GM19467 (cell line): Measurements from ENCODE around the gene RNF19B.
"Not testable (repeated sequence)": the region's sequence is repeated elsewhere in the genome, so short reads cannot be mapped to it uniquely, and the experiment has no call there.

Source experiments
- ATAC-seq: cut with Tn5 transposase; IDR thresholded peaks from one replicate; pipeline ENCODE4 v1.9.1; 2021; ENCODE audit warnings: mild to moderate bottlenecking, moderate library complexity; ENCODE audit not compliant: unreplicated experiment

The RNF19B gene

DNA sequence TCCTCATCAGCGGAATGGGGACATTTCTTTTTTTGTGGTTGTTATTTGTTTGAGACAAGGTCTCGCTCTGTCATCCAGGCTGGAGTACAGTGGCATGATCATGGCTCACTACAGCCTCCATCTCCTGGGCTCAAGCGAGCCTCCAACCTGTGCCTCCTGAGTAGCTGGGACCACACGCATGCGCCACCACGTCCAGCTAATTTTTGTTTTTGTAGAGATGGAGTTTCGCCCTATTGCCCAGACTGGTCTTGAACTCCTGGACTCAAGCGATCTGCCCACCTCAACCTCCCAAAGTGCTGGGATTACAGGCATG lies 28.7 kb upstream of the RNF19B start:
- not testable (repeated sequence) for ATAC-seq

GRCh38 chr1:32992489-32993323 lies 28.1 kb upstream of the RNF19B start:
- ATAC-seq = peak; percentile 81

GRCh38 chr1:32991819-32992488 lies 27.3 kb upstream of the RNF19B start:
- peak; percentile 9 for ATAC-seq

DNA sequence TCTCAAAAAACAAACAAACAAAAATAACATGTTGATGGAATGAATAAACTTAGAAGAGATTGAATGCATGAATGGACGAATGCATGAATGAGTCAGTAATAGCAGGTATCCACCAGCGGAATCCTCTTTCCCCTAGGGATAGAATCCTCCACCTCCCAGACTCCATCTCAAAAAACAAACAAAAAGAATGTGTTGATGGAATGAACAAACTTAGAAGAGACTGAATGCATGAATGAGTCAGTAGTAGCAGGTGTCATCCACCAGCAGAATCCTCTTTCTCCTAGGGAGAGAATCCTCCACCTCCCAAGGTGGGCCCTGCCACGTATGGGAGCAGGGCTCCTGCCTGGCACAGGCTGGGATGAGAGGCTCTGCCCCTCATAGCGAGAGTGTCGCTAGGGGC lies 26.8 kb upstream of the RNF19B start:
- ATAC-seq = no peak

GRCh38 chr1:32990887-32991286 lies 26.3 kb upstream of the RNF19B start:
- no peak for ATAC-seq

GRCh38 chr1:32989160-32990050 lies 24.8 kb upstream of the RNF19B start:
- ATAC-seq = no peak

- no peak for ATAC-seq
Observed at GRCh38 chr1:32988665-32989064, 24.1 kb upstream of the RNF19B start.

DNA sequence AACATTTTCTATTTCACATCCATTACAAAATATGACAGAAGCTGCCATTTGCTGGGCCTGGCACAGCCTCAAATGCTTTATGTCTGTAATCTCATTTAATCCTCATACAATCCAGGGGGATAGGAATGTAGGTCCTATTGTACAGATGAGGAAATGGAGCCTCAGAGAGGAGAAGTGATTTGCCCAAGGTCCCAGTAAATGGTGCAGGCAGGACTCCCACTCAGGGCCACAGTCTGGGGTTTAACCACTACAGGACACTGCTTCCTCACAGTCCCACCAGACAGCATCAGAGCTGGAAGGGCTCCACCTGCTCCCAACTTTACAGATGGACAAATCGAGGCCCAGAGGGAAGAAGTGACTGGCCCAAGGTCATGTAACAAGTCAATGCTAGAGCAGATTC lies 20.6 kb upstream of the RNF19B start:
- ATAC-seq = no peak

DNA sequence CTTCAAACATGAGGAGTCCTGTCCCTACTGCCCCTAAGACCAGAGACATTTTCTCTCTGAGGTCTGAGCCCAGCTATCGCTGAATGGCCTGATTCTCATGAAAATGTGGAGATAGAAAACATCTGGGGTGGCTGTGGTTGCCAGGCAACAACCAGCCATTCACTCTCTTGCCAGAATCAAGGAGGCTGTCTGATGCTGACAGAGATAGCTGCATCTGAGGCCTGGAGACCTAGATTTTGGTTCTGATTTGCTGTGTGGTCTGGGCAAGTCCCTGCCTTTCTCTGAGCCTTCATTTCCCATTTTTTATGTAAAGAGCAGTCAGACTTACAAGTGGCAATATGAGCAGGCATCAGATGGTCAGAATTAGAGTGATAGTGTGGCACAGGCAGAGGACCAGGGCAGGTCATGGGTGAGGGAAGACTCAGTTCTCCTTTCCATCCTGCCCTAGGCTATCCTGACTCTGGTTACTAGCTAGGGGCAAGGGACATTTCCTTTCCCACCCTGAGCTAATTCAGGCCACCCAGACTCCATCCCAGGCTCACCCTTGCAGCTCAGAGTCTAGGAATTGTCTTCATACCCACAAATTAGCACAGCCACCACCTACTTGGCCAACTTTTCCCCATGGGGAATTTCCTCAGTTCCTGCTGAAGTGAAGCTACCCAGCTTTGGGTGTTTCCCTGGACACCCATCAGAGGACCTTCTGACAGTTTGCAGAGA lies 20.0 kb upstream of the RNF19B start:
- ATAC-seq = no peak

- ATAC-seq = no peak
Observed at GRCh38 chr1:32984090-32984454, 19.5 kb upstream of the RNF19B start.

- no peak for ATAC-seq
Observed at GRCh38 chr1:32983020-32983419, 18.4 kb upstream of the RNF19B start.

DNA sequence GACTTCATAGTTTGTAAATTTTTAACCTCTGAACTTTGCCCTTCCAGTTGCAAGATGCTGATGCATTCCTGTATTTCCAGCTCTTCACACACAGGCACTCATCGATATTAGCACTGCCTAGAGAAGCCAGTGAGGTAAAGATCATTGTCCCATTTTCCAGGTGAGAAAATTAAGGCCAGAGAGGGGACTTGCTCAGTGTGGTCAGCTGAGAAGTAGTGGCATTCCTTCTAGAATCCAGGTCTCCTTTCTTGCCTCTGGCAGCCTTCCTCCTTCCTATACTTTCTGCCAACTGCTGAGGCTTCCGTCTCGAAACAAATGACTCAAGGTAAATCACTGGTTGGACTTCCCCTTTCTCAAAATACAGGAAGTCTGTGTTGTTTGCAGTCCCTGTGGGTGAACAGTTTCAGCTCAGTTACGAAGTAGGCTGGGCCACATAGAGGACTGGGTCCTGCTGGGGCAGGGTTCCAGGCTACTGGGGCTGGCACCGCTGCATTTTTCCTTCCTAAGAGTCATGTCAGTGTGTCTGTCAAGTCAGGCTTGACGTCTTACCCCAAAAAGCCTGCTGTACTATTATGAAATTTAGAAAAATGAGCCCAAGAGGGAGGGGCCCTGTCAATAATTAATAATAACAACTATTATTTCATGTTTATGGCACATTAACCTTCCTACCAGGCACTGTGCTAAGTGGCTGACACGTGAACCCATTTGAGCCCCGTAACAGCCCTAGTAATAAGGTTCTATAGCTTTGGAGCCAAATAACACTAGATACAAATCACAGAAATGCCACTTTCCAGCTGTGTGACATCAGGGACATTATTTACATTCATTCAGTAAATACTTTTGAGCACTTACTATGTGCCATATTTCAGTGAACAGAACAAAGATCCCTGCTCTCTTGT lies 16.6 kb upstream of the RNF19B start:
- ATAC-seq = peak; percentile 88

GRCh38 chr1:32980080-32980479 lies 15.5 kb upstream of the RNF19B start:
- no peak for ATAC-seq

DNA sequence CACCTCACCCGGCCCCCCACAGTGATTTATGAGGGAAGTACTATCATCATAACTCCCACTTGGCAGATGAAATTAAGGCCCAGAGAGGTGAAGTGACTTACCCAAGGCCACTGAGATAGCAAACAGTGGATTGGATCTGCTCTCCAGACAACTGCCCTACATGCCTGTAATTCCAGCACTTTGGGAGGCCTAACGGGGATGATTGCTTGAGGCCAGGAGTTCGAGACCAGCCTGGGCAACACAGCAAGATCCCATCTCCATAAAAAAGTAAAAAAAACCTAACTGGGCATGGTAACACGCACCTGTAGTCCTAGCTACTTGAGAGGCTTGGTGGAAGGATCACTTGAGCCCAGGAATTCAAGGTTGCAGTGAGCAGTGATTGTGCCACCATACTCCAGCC lies 14.2 kb upstream of the RNF19B start:
- ATAC-seq = no peak

- no peak for ATAC-seq
Observed at GRCh38 chr1:32977546-32978087, 13.0 kb upstream of the RNF19B start.

DNA sequence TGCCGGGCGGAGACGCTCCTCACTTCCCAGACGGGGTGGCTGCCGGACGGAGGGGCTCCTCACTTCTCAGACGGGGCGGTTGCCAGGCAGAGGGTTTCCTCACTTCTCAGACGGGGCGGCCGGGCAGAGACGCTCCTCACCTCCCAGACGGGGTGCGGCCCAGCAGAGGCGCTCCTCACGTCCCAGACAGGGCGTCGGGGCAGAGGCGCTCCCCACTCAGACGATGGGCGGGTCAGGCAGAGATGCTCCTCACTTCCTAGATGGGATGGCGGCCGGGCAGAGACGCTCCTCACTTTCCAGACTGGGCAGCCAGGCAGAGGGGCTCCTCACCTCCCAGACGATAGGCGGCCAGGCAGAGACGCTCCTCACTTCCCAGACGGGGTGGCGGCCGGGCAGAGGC lies 10.4 kb upstream of the RNF19B start:
- not testable (repeated sequence) for ATAC-seq

GRCh38 chr1:32973458-32973857 lies 8.8 kb upstream of the RNF19B start:
- ATAC-seq = not testable (repeated sequence)

DNA sequence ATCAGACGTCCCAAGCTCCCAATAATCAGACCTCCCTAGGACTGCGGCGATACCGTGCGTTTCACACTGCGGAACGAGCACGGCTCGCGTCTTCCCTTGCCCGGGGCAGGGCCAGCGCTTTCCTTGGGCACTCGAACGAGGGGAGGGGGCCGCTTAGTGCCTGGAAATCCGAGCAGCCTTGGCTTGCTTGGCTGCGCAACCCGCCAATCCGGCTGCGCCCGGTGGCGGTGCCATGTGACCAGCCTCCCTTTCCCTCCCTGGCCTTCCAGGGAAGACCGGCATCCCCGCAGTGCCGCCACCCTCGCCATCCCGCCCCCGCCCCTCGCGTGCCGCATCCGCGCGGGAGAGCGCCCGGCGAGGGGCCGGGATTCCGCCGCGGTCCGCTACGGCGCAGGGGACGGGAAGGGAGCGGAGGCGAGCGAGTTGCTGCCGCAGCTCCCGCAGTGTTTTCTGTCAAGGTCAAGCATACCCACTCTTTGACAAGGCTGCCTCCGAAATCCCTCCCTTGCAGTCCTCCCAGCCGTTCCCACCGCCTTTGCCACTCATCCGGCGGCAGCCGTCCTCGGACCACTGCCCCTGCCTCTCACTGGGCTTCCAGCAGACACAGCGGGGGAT lies 8.3 kb upstream of the RNF19B start:
- no peak for ATAC-seq

- ATAC-seq = no peak
Observed at GRCh38 chr1:32971576-32971975, 7.0 kb upstream of the RNF19B start.
